Measurements from ENCODE around the gene MX1.
A peak's percentile ranks its signal among the peaks of the same experiment; 100 is the strongest.

The MX1 gene

GRCh38 chr21:41458121-41458520 lies 32.1 kb downstream of the MX1 start:
- Mint-ChIP-seq H3K27me3 (no peaks in the 10 kb centered on the region), H3K4me1 (no peaks in the 10 kb centered on the region), H3K9me3 (no peaks in the 10 kb centered on the region), H3K27ac (peak overlapping the region in 1 of 2 donors; percentile 9), H3K4me3 (no peak overlapping the region)
- no peak for ATAC-seq
- DNase-seq, result no peak

- Mint-ChIP-seq H3K4me1 (no peaks in the 10 kb centered on the region), H3K27me3 (no peaks in the 10 kb centered on the region), H3K4me3 (no peak overlapping the region), H3K9me3 (peaks cover 0 to under 1% of the 10 kb centered on the region in 2 donors), H3K27ac (peak overlapping the region; percentile 9 to 63)
- no peak for ATAC-seq
- no peak for DNase-seq
Measured at GRCh38 chr21:41458559-41458958, 32.5 kb downstream of the MX1 start.

- Mint-ChIP-seq H3K4me3 (no peak overlapping the region), H3K4me1 (no peaks in the 10 kb centered on the region), H3K27ac (peak overlapping the region in 1 of 2 donors; percentile 34), H3K27me3 (no peaks in the 10 kb centered on the region), H3K9me3 (peaks cover 7 to 8% of the 10 kb centered on the region in 2 donors)
- no peak for DNase-seq
- peak; percentile 51 for ATAC-seq
Measured at GRCh38 chr21:41459884-41460534, 34.0 kb downstream of the MX1 start.

GRCh38 chr21:41460578-41461527 lies 34.8 kb downstream of the MX1 start:
- H3K9me3 Mint-ChIP-seq, result peaks cover 7 to 8% of the 10 kb centered on the region in 2 donors
- no peak overlapping the region for H3K4me3 Mint-ChIP-seq
- H3K27ac Mint-ChIP-seq, result peak overlapping the region in 1 of 2 donors; percentile 34
- H3K4me1 Mint-ChIP-seq, result no peaks in the 10 kb centered on the region
- no peaks in the 10 kb centered on the region for H3K27me3 Mint-ChIP-seq
- ATAC-seq (peak; percentile 84), DNase-seq (peak; percentile 41 to 49)

GRCh38 chr21:41465176-41465781 lies 39.2 kb downstream of the MX1 start:
- H3K27ac Mint-ChIP-seq, result no peak overlapping the region
- no peak for DNase-seq
- H3K27me3 Mint-ChIP-seq, result peaks cover 24% of the 10 kb centered on the region
- ATAC-seq, result no peak
- H3K4me3 Mint-ChIP-seq, result no peak overlapping the region
- no peaks in the 10 kb centered on the region for H3K4me1 Mint-ChIP-seq
- peaks cover 7 to 8% of the 10 kb centered on the region in 2 donors for H3K9me3 Mint-ChIP-seq

GRCh38 chr21:41466024-41466820 lies 40.2 kb downstream of the MX1 start:
- Mint-ChIP-seq H3K4me3 (no peak overlapping the region), H3K27me3 (peaks cover 24% of the 10 kb centered on the region), H3K9me3 (peaks cover 7 to 8% of the 10 kb centered on the region in 2 donors), H3K4me1 (no peaks in the 10 kb centered on the region), H3K27ac (no peak overlapping the region)
- ATAC-seq (no peak), DNase-seq (no peak)

- Mint-ChIP-seq H3K9me3 (no peaks in the 10 kb centered on the region), H3K4me1 (no peaks in the 10 kb centered on the region), H3K27me3 (peaks cover 24% of the 10 kb centered on the region), H3K27ac (no peak overlapping the region), H3K4me3 (no peak overlapping the region)
- no peak for ATAC-seq
- DNase-seq, result no peak
Measured at GRCh38 chr21:41470054-41470453, 44.0 kb downstream of the MX1 start.

- no peak overlapping the region for H3K4me3 Mint-ChIP-seq
- peaks cover 8% of the 10 kb centered on the region for H3K4me1 Mint-ChIP-seq
- ATAC-seq (no peak), DNase-seq (no peak)
- H3K27me3 Mint-ChIP-seq, result peaks cover 33% of the 10 kb centered on the region
- H3K9me3 Mint-ChIP-seq, result no peaks in the 10 kb centered on the region
- H3K27ac Mint-ChIP-seq, result no peak overlapping the region
Measured at GRCh38 chr21:41472753-41473548, 46.9 kb downstream of the MX1 start.

- no peak for DNase-seq
- no peak overlapping the region for H3K4me3 Mint-ChIP-seq
- H3K27me3 Mint-ChIP-seq, result peaks cover 20% of the 10 kb centered on the region
- H3K9me3 Mint-ChIP-seq, result no peaks in the 10 kb centered on the region
- H3K27ac Mint-ChIP-seq, result no peak overlapping the region
- ATAC-seq, result peak; percentile 31
- H3K4me1 Mint-ChIP-seq, result peaks cover 8% of the 10 kb centered on the region
Measured at GRCh38 chr21:41475714-41476420, 49.8 kb downstream of the MX1 start.

- no peak for DNase-seq
- peaks cover 20% of the 10 kb centered on the region for H3K27me3 Mint-ChIP-seq
- peak overlapping the region in 1 of 2 donors; percentile 29 for H3K27ac Mint-ChIP-seq
- no peak overlapping the region for H3K4me3 Mint-ChIP-seq
- ATAC-seq, result no peak
- no peaks in the 10 kb centered on the region for H3K9me3 Mint-ChIP-seq
- peaks cover 8% of the 10 kb centered on the region for H3K4me1 Mint-ChIP-seq
Measured at GRCh38 chr21:41477641-41478318, 51.7 kb downstream of the MX1 start.

- DNase-seq, result no peak
- Mint-ChIP-seq H3K27ac (no peak overlapping the region), H3K27me3 (peaks cover 20% of the 10 kb centered on the region), H3K9me3 (no peaks in the 10 kb centered on the region), H3K4me1 (peaks cover 8% of the 10 kb centered on the region), H3K4me3 (no peak overlapping the region)
- ATAC-seq, result no peak
Measured at GRCh38 chr21:41478319-41479177, 52.5 kb downstream of the MX1 start.

- no peak for ATAC-seq
- H3K27me3 Mint-ChIP-seq, result peaks cover 20% of the 10 kb centered on the region
- peaks cover 8% of the 10 kb centered on the region for H3K4me1 Mint-ChIP-seq
- no peaks in the 10 kb centered on the region for H3K9me3 Mint-ChIP-seq
- H3K27ac Mint-ChIP-seq, result no peak overlapping the region
- DNase-seq, result no peak
- H3K4me3 Mint-ChIP-seq, result no peak overlapping the region
Measured at GRCh38 chr21:41479686-41480085, 53.6 kb downstream of the MX1 start.

Data from stimulated activated naive CD8-positive, alpha-beta T cell treated with anti-CD3 and anti-CD28 coated beads, Interleukin-15, amount 100 ng/mL, for 72 hours (primary cell).